ENCODE data around the gene PHLPP1. TPM values are rescaled to one million over a fixed set of nuclear protein-coding genes. Genes with fewer than 3 reads are reported as not detected.

The PHLPP1 gene
- total and polyA plus RNA-seq, 9 donors = 4.4 to 15.9 (median 12.0) TPM

- H3K27ac ChIP-seq = no peak overlapping the region
- WGBS, 3 donors = 90 to 93% (median 93%) methylated on average over 8 of the region's 8 CpGs
- H3K4me1 ChIP-seq (ENCODE audit: insufficient read depth) = peaks cover 4% of the 10 kb centered on the region
- H3K36me3 ChIP-seq = no peaks in the 10 kb centered on the region
- H3K4me3 ChIP-seq = no peak overlapping the region
- no peaks in the 10 kb centered on the region for H3K27me3 ChIP-seq
- no peak for TF ChIP-seq POLR2A (IDR thresholded peaks at IDR 0.05)
- TF ChIP-seq, protein P1, sequence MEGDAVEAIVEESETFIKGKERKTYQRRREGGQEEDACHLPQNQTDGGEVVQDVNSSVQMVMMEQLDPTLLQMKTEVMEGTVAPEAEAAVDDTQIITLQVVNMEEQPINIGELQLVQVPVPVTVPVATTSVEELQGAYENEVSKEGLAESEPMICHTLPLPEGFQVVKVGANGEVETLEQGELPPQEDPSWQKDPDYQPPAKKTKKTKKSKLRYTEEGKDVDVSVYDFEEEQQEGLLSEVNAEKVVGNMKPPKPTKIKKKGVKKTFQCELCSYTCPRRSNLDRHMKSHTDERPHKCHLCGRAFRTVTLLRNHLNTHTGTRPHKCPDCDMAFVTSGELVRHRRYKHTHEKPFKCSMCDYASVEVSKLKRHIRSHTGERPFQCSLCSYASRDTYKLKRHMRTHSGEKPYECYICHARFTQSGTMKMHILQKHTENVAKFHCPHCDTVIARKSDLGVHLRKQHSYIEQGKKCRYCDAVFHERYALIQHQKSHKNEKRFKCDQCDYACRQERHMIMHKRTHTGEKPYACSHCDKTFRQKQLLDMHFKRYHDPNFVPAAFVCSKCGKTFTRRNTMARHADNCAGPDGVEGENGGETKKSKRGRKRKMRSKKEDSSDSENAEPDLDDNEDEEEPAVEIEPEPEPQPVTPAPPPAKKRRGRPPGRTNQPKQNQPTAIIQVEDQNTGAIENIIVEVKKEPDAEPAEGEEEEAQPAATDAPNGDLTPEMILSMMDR (IDR thresholded peaks at IDR 0.05) = no peak
- no peak for TF ChIP-seq EP300 (IDR thresholded peaks at IDR 0.05)
- DNase-seq = no peak
- H3K9me3 ChIP-seq = no peaks in the 10 kb centered on the region
- intact Hi-C loops (cut with DNase I) = loop anchor here in 1 of 4 donors (10.0 kb wide), 1 partner anchor 73 kb away; no protein-coding TSS in a partner anchor
Observed at GRCh38 chr18:62721839-62722795, 6.8 kb downstream of the PHLPP1 start.

DNA sequence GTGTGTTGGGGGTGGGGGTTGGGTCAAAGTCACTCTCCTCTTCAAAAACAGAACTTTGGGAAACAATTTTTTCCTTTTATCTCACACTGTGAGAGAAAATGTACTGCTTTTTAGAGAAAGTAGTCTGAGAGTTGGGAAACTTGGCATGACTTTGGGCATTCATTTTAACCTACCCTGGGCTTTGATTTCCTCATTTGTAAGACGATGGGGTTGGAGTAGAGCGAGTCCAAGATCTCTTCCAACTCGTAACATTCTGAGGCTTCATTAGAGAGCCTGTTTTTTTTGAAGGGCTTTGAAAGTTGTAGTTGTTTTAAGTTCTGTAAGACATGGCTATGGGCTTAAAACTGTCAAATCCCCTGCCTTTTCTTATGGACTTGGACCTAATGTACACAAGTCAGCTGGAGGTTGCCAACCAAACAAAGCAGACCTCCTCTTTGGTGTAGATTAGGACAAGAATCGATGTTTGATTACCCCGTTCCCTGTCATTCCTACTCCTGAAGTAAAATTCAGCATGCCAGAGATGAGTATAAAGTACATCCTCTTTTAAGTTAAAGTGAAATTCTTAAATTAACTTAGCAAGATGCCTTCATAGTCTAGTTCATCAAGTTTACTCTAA lies 8.4 kb downstream of the PHLPP1 start:
- Histone ChIP-seq H3K4me3 (no peak overlapping the region), H3K4me1 (ENCODE audit: insufficient read depth) (peaks cover 4% of the 10 kb centered on the region), H3K9me3 (no peaks in the 10 kb centered on the region), H3K27ac (peak overlapping the region in 1 of 2 donors; percentile 27), H3K27me3 (no peaks in the 10 kb centered on the region), H3K36me3 (no peaks in the 10 kb centered on the region)
- DNase-seq = no peak
- intact Hi-C loops (cut with DNase I) = loop anchor here in 1 of 4 donors (10.0 kb wide), 1 partner anchor 71 kb away; no protein-coding TSS in a partner anchor
- WGBS, 3 donors = 44 to 58% (median 49%) methylated on average over 5 of the region's 5 CpGs
- no peak for TF ChIP-seq EP300 (IDR thresholded peaks at IDR 0.05)
- TF ChIP-seq, protein P1 (IDR thresholded peaks at IDR 0.05) = no peak
- no peak for TF ChIP-seq POLR2A (IDR thresholded peaks at IDR 0.05)

- Histone ChIP-seq H3K4me1 (ENCODE audit: insufficient read depth) (peaks cover 2% of the 10 kb centered on the region), H3K36me3 (no peaks in the 10 kb centered on the region), H3K4me3 (no peak overlapping the region), H3K9me3 (no peaks in the 10 kb centered on the region), H3K27me3 (no peaks in the 10 kb centered on the region), H3K27ac (no peak overlapping the region)
- no peak for DNase-seq
- TF ChIP-seq, protein P1 (IDR thresholded peaks at IDR 0.05) = no peak
- no peak for TF ChIP-seq EP300 (IDR thresholded peaks at IDR 0.05)
- TF ChIP-seq POLR2A (IDR thresholded peaks at IDR 0.05) = no peak
- 86 to 92% (median 87%) methylated on average over 3 of the region's 3 CpGs for WGBS, 3 donors
- intact Hi-C loops (cut with DNase I) = loop anchor here in 1 of 4 donors (10.0 kb wide), 1 partner anchor 69 kb away; no protein-coding TSS in a partner anchor
Observed at GRCh38 chr18:62725896-62726295, 10.6 kb downstream of the PHLPP1 start.

GRCh38 chr18:62728254-62728653 lies 12.9 kb downstream of the PHLPP1 start:
- no peak for DNase-seq
- no peak overlapping the region for H3K27ac ChIP-seq
- no peaks in the 10 kb centered on the region for H3K27me3 ChIP-seq
- H3K9me3 ChIP-seq = no peaks in the 10 kb centered on the region
- 96 to 97% (median 96%) methylated on average over 2 of the region's 2 CpGs for WGBS, 3 donors
- no peak overlapping the region for H3K4me3 ChIP-seq
- H3K4me1 ChIP-seq (ENCODE audit: insufficient read depth) = peaks cover 2% of the 10 kb centered on the region
- TF ChIP-seq, protein P1 (IDR thresholded peaks at IDR 0.05) = no peak
- no peak for TF ChIP-seq POLR2A (IDR thresholded peaks at IDR 0.05)
- no peak for TF ChIP-seq EP300 (IDR thresholded peaks at IDR 0.05)
- intact Hi-C loops (cut with DNase I) = loop anchor here in 1 of 4 donors (10.0 kb wide), 1 partner anchor 67 kb away; no protein-coding TSS in a partner anchor
- H3K36me3 ChIP-seq = no peaks in the 10 kb centered on the region

Data from ovary (tissue), 9 donors.